Endodermal cell (in vitro differentiated cells): ENCODE results near the gene TEX44. TPM values are rescaled to one million over a fixed set of nuclear protein-coding genes. Genes with fewer than 3 reads are reported as not detected.
A peak's percentile ranks its signal among the peaks of the same experiment; 100 is the strongest.

ENCODE experiments used
- DNase-seq: peaks from one replicate; pipeline ENCODE4 v3.0.0-alpha.2; 2017
- H3K27ac ChIP-seq: 2 replicates; pipeline ENCODE4 v1.5.1; 2013; ENCODE audit warnings: mild to moderate bottlenecking, low read depth, low read length, moderate library complexity
- H3K27me3 ChIP-seq: 2 replicates; pipeline ENCODE4 v1.6.1; 2013; ENCODE audit warnings: mild to moderate bottlenecking, low read length, moderate library complexity; ENCODE audit not compliant: insufficient read depth, control insufficient read depth, poor library complexity, severe bottlenecking
- H3K36me3 ChIP-seq: 2 replicates; pipeline ENCODE4 v1.7.0; 2013; ENCODE audit warnings: mild to moderate bottlenecking, low read length, moderate library complexity; ENCODE audit not compliant: control insufficient read depth, insufficient read depth
- H3K4me1 ChIP-seq: one replicate; pipeline ENCODE4 v1.7.0; 2013; ENCODE audit warnings: low read length; ENCODE audit not compliant: control insufficient read depth, insufficient read depth
- H3K4me3 ChIP-seq: 2 replicates; pipeline ENCODE4 v1.5.1; 2013; ENCODE audit warnings: mild to moderate bottlenecking, low read length, moderate library complexity
- H3K9ac ChIP-seq: 2 replicates; pipeline ENCODE4 v1.6.1; 2013; ENCODE audit warnings: mild to moderate bottlenecking, low read length, moderate library complexity; ENCODE audit not compliant: poor library complexity, severe bottlenecking; ENCODE audit errors: extremely low read depth
- H3K9me3 ChIP-seq: 2 replicates; pipeline ENCODE4 v1.6.1; 2013; ENCODE audit warnings: mild to moderate bottlenecking, low read length, moderate library complexity; ENCODE audit not compliant: control insufficient read depth
- H3K27ac Mint-ChIP-seq: 2 replicates; pipeline ENCODE4 v1.8.0; 2020; ENCODE audit warnings: mixed read lengths
- H3K27me3 Mint-ChIP-seq: 2 replicates; pipeline ENCODE4 v1.8.0; 2021; ENCODE audit warnings: mild to moderate bottlenecking, mixed read lengths; ENCODE audit not compliant: insufficient read depth
- H3K36me3 Mint-ChIP-seq: 2 replicates; pipeline ENCODE4 v1.8.0; 2020; ENCODE audit warnings: low read depth, mixed read lengths
- H3K4me1 Mint-ChIP-seq: 2 replicates; pipeline ENCODE4 v1.8.0; 2020; ENCODE audit warnings: mixed read lengths
- H3K4me3 Mint-ChIP-seq: 2 replicates; pipeline ENCODE4 v1.8.0; 2020; ENCODE audit warnings: mild to moderate bottlenecking, moderate library complexity, mixed read lengths
- H3K9me3 Mint-ChIP-seq: 2 replicates; pipeline ENCODE4 v1.8.0; 2020; ENCODE audit warnings: mild to moderate bottlenecking, mixed read lengths
- WGBS, 2 experiments: methylation state at CpG; one replicate each; pipeline versions ENCODE4 v1.1.5 to v1.1.7; 2013; ENCODE audit warnings: missing lambda C conversion rate in 2 of 2, mixed read lengths in 1 of 2; ENCODE audit not compliant: insufficient coverage in 1 of 2, insufficient read length in 1 of 2; 5-methylcytosine and 5-hydroxymethylcytosine counted together
- total RNA-seq, 2 donors: library from RNA; stranded (reverse); fragmentation: NEBNext Ultra II Directional in 1 of 2; extraction: Animal tissue kit (Norgen Biotek cat#: 25700) in 1 of 2; gene quantifications; 2 replicates in 1 of 2; 3 replicates in 1 of 2; pipeline ENCODE4 v1.2.1, GENCODE V29; 2021
- TF ChIP-seq, protein P1 (sequence below): fragments of 200-600 bp; sonication (generic); conservative IDR thresholded peaks from 2 replicates; pipeline ENCODE4 v1.5.0; 2021; ENCODE audit warnings: antibody characterized with exemption, mild to moderate bottlenecking

Gene TEX44
- total RNA-seq, 2 donors from 2014 or later, result not detected

DNA sequence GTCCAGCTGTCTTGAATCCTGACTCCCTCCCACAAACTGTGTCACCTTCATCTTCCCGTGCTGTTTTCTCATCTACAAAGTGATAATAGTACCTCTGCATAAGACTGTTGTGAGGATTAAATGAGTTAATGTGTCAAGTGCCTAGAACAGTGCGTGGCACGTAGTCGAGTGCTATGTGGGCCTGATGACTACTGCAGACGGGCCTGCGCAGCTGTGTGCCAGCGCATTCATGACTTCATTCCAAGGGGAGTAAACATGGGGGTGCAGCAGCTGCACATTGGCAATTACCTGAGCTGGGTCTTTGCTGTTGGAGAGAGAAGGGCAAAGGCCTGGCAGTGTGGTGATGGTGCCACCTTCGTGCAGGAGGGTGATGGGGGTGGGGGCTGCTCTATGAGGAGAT lies 5.0 kb downstream of the TEX44 start:
- no peak for DNase-seq
- no peak overlapping the region for H3K4me3 ChIP-seq
- Mint-ChIP-seq H3K4me1 (peaks cover 9% of the 10 kb centered on the region), H3K27ac (no peak overlapping the region), H3K4me3 (no peak overlapping the region), H3K36me3 (no peaks in the 10 kb centered on the region), H3K27me3 (no peaks in the 10 kb centered on the region), H3K9me3 (no peaks in the 10 kb centered on the region)
- H3K27ac ChIP-seq, result no peak overlapping the region
- no peaks in the 10 kb centered on the region for H3K9me3 ChIP-seq
- TF ChIP-seq, protein P1, sequence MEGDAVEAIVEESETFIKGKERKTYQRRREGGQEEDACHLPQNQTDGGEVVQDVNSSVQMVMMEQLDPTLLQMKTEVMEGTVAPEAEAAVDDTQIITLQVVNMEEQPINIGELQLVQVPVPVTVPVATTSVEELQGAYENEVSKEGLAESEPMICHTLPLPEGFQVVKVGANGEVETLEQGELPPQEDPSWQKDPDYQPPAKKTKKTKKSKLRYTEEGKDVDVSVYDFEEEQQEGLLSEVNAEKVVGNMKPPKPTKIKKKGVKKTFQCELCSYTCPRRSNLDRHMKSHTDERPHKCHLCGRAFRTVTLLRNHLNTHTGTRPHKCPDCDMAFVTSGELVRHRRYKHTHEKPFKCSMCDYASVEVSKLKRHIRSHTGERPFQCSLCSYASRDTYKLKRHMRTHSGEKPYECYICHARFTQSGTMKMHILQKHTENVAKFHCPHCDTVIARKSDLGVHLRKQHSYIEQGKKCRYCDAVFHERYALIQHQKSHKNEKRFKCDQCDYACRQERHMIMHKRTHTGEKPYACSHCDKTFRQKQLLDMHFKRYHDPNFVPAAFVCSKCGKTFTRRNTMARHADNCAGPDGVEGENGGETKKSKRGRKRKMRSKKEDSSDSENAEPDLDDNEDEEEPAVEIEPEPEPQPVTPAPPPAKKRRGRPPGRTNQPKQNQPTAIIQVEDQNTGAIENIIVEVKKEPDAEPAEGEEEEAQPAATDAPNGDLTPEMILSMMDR, result no peak
- peaks cover 5% of the 10 kb centered on the region for H3K4me1 ChIP-seq
- WGBS, 2 experiments, result 92 to 93% methylated on average over 7 to 8 of the region's 8 CpGs
- H3K27me3 ChIP-seq, result no peaks in the 10 kb centered on the region
- no peak overlapping the region for H3K9ac ChIP-seq
- no peaks in the 10 kb centered on the region for H3K36me3 ChIP-seq

DNA sequence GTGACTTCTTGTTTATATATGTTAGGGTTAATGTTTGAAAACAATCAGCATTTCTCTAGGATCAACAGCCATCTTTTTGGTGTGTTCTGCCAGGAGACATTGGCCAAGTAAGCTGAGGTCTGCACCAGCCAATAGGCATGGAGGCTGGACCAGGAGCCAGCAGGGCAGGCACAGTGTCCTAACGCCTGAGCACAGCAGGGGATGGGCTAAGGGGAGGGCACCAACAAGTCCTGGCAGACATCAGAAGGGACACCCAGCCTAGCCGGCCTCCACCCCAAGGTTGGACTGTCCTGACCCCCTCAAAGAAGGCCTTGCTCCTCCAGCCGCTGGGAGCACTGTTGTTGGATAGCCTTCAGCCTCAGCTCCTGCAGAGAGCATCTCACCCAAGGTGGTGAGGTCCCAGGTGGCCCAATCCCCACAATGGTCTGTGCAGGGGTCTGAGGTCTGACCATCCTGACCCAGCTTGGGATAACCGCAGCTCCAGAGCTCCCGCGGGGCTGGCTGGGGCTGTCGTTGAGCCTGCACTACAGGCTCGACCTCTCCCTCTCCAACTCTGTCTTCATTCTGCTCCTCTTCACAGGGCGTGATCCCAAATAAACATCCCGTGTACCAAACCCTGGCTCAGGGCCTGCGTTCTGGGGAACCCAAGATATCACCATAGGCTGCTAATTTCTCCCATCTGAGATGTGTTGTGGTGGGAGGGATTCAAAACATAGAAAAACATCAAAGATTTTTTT lies 8.1 kb downstream of the TEX44 start:
- Histone ChIP-seq H3K27me3 (peaks cover 13% of the 10 kb centered on the region), H3K4me1 (peaks cover 13% of the 10 kb centered on the region), H3K9me3 (no peaks in the 10 kb centered on the region), H3K9ac (no peak overlapping the region), H3K36me3 (no peaks in the 10 kb centered on the region), H3K4me3 (no peak overlapping the region), H3K27ac (no peak overlapping the region)
- Mint-ChIP-seq H3K4me3 (no peak overlapping the region), H3K27me3 (peaks cover 4% of the 10 kb centered on the region), H3K36me3 (no peaks in the 10 kb centered on the region), H3K27ac (no peak overlapping the region), H3K4me1 (peaks cover 14% of the 10 kb centered on the region), H3K9me3 (no peaks in the 10 kb centered on the region)
- TF ChIP-seq, protein P1, result no peak
- no peak for DNase-seq
- 77 to 81% methylated on average over 7 to 10 of the region's 11 CpGs for WGBS, 2 experiments

DNA sequence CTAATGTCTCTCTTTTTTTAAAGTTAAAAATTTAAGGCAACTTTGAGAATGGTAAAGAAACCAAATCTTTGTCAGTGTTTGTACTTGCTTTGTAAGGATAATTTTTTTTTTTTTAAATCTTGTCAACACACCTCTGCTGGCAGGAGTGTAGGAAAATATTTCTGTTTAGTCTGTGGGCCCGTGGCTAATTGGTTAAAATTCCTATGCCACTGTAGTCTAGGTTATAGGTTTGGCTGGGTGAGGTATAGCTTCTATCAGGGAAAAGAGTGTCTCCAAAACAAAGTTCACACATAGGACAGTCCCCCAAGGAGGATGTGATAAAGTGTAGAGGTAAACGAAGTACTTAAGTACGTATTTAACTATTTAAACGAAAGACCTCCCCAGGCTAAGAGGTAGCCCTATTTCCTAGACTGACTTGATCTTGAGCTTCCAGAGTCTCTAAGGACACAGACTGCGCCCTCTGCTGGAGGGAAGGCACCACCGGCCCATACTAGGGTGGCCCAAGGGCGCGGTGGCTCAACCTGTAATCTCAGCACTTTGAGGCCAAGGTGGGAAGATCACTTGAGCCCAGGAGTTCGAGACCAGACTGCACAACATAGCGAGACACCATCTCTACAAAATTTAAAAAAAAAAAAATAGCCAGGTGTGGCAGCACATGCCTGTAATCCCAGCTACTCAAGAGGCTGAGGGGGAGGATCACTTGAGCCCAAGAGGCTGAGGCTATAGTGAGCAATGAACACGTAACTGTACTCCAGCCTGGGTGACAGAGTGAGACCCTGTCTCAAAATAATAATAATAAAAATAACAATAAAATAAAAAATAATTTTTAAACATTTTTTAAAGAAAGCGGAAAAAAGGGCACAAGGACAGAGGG lies 8.9 kb downstream of the TEX44 start:
- no peak overlapping the region for H3K27ac Mint-ChIP-seq
- TF ChIP-seq, protein P1, result peak; percentile 97
- Histone ChIP-seq H3K27ac (peak overlapping the region; percentile 12), H3K4me1 (peaks cover 13% of the 10 kb centered on the region), H3K4me3 (no peak overlapping the region), H3K36me3 (no peaks in the 10 kb centered on the region), H3K9ac (no peak overlapping the region), H3K9me3 (no peaks in the 10 kb centered on the region), H3K27me3 (peaks cover 13% of the 10 kb centered on the region)
- no peaks in the 10 kb centered on the region for H3K9me3 Mint-ChIP-seq
- 32 to 33% methylated on average over 8 to 12 of the region's 12 CpGs for WGBS, 2 experiments
- H3K4me3 Mint-ChIP-seq, result no peak overlapping the region
- peaks cover 4% of the 10 kb centered on the region for H3K27me3 Mint-ChIP-seq
- no peaks in the 10 kb centered on the region for H3K36me3 Mint-ChIP-seq
- DNase-seq, result peak; percentile 96
- peaks cover 11% of the 10 kb centered on the region for H3K4me1 Mint-ChIP-seq
